Gastroesophageal sphincter (tissue), 4 donors: ENCODE data around the gene C19orf67. TPM values are rescaled to one million over a fixed set of nuclear protein-coding genes. Genes with fewer than 3 reads are reported as not detected.

Experiments used
- ATAC-seq: fragments of 150-250 bp; one replicate; pipeline ENCODE4 v1.9.1; 2016; ENCODE audit warnings: mild to moderate bottlenecking, moderate library complexity
- H3K27ac ChIP-seq, 4 donors: fragments of 200-600 bp; sonication (generic) in 3 of 4; 1 replicate in 3 of 4; 2 replicates in 1 of 4; pipeline ENCODE4 v1.5.1; 2016 to 2019
- H3K27me3 ChIP-seq: fragments of 200-600 bp; sonication (generic); one replicate; pipeline ENCODE4 v1.5.1; 2019
- H3K36me3 ChIP-seq, 2 donors: fragments of 200-600 bp; sonication (generic); one replicate each; pipeline ENCODE4 v1.5.1; 2019; ENCODE audit warnings: control low read depth in 1 of 2
- H3K4me1 ChIP-seq, 3 donors: fragments of 200-600 bp; sonication (generic); 1 replicate in 2 of 3; 2 replicates in 1 of 3; pipeline ENCODE4 v1.5.1; 2016 to 2019; ENCODE audit warnings: control low read depth in 2 of 3
- H3K4me3 ChIP-seq, 2 donors: fragments of 200-600 bp; sonication (generic); one replicate each; pipeline ENCODE4 v1.5.1; 2019; ENCODE audit warnings: mild to moderate bottlenecking in 1 of 2, moderate library complexity in 1 of 2
- H3K9me3 ChIP-seq, 3 donors: fragments of 200-600 bp; sonication (generic); one replicate each; pipeline ENCODE4 v1.5.1; 2017 to 2019; ENCODE audit warnings: control low read depth in 2 of 3
- CTCF ChIP-seq, 4 experiments: fragments of 200-600 bp in 2 of 4; fragments of 450-650 bp in 2 of 4; sonication (generic) in 1 of 4; IDR thresholded peaks; one replicate each; pipeline ENCODE4 v1.5.1; 2017 to 2019; ENCODE audit warnings: antibody characterized with exemption in 4 of 4, mild to moderate bottlenecking in 2 of 4, moderate library complexity in 2 of 4
- EP300 ChIP-seq: sonication (generic); formaldehyde crosslinking; IDR thresholded peaks from one replicate; pipeline ENCODE4 v1.6.1; 2017; ENCODE audit warnings: antibody characterized with exemption, mild to moderate bottlenecking
- POLR2A ChIP-seq, 2 donors: fragments of 450-650 bp; IDR thresholded peaks; one replicate each; pipeline ENCODE4 v1.6.1; 2017; ENCODE audit warnings: antibody characterized with exemption in 2 of 2, mild to moderate bottlenecking in 2 of 2, moderate library complexity in 1 of 2
- POLR2AphosphoS5 ChIP-seq: sonication (generic); formaldehyde crosslinking; IDR thresholded peaks from one replicate; pipeline ENCODE4 v1.6.1; 2017; ENCODE audit warnings: antibody characterized with exemption
- WGBS, 2 donors: methylation state at CpG; one replicate each; pipeline ENCODE4 v1.1.5; 2018; ENCODE audit warnings: low coverage in 1 of 2; 5-methylcytosine and 5-hydroxymethylcytosine counted together
- total RNA-seq, 4 donors: library from RNA; depleted of rRNA; stranded (reverse); fragments of >200 nt; gene quantifications; one replicate each; pipeline ENCODE4 v1.1.0, GENCODE V29; 2016

C19orf67 gene
- total RNA-seq, 4 donors from 2014 or later: not detected

GRCh38 chr19:14073261-14073924 lies 12.2 kb downstream of the C19orf67 start:
- peak overlapping the region; percentile 41 to 67 for H3K4me3 ChIP-seq
- no peaks in the 10 kb centered on the region for H3K36me3 ChIP-seq
- no peaks in the 10 kb centered on the region for H3K27me3 ChIP-seq
- H3K9me3 ChIP-seq: no peaks in the 10 kb centered on the region
- WGBS, 2 donors: no CpG with 5 or more reads among the region's 106 CpGs
- TF ChIP-seq CTCF (IDR thresholded peaks at IDR 0.05) (peak in 3 of 4 experiments; percentile 39 to 95 (median 86)), POLR2AphosphoS5 (peak; percentile 50), POLR2A (IDR thresholded peaks at IDR 0.05) (peak; percentile 53 to 72), EP300 (no peak)
- ATAC-seq: peak; percentile 71
- peaks cover 0 to 46% (median 19%) of the 10 kb centered on the region in 3 donors for H3K4me1 ChIP-seq
- H3K27ac ChIP-seq: peak overlapping the region; percentile 71 to 95 (median 90)

- no peaks in the 10 kb centered on the region for H3K27me3 ChIP-seq
- H3K9me3 ChIP-seq: no peaks in the 10 kb centered on the region
- no peaks in the 10 kb centered on the region for H3K36me3 ChIP-seq
- peaks cover 0 to 46% (median 19%) of the 10 kb centered on the region in 3 donors for H3K4me1 ChIP-seq
- no CpG with 5 or more reads among the region's 51 CpGs for WGBS, 2 donors
- H3K4me3 ChIP-seq: peak within 1 kb of the TSS; percentile 41 to 67
- H3K27ac ChIP-seq: peak within 1 kb of the TSS; percentile 71 to 95 (median 90)
- TF ChIP-seq CTCF (IDR thresholded peaks at IDR 0.05): no peak
- no peak for TF ChIP-seq POLR2A (IDR thresholded peaks at IDR 0.05)
- no peak for TF ChIP-seq POLR2AphosphoS5
- no peak for TF ChIP-seq EP300
- ATAC-seq: peak; percentile 8
Observed at GRCh38 chr19:14072535-14073260, 12.9 kb downstream of the C19orf67 start, which contains the start of gene MISP3. TSS of gene MISP3 (plus strand) at chr19:14072786. CDS start at chr19:14073310, 524 bp downstream.

GRCh38 chr19:14070268-14071050 lies 15.1 kb downstream of the C19orf67 start:
- H3K36me3 ChIP-seq: no peaks in the 10 kb centered on the region
- no peaks in the 10 kb centered on the region for H3K9me3 ChIP-seq
- TF ChIP-seq POLR2AphosphoS5 (no peak), EP300 (no peak), CTCF (IDR thresholded peaks at IDR 0.05) (no peak), POLR2A (IDR thresholded peaks at IDR 0.05) (no peak)
- no peaks in the 10 kb centered on the region for H3K27me3 ChIP-seq
- no peak overlapping the region for H3K27ac ChIP-seq
- WGBS, 2 donors: 98% methylated on average over 8 of the region's 43 CpGs; no CpG with 5 or more reads in 1 of the 2 donors
- H3K4me3 ChIP-seq: no peak overlapping the region
- H3K4me1 ChIP-seq: peaks cover 0 to 40% (median 16%) of the 10 kb centered on the region in 3 donors
- ATAC-seq: no peak

GRCh38 chr19:14066134-14066533 lies 19.4 kb downstream of the C19orf67 start:
- Histone ChIP-seq H3K27ac (no peak overlapping the region), H3K36me3 (no peaks in the 10 kb centered on the region), H3K4me1 (no peaks in the 10 kb centered on the region), H3K27me3 (peaks cover 21% of the 10 kb centered on the region), H3K4me3 (no peak overlapping the region), H3K9me3 (no peaks in the 10 kb centered on the region)
- TF ChIP-seq EP300: no peak
- TF ChIP-seq CTCF (IDR thresholded peaks at IDR 0.05): no peak
- TF ChIP-seq POLR2A (IDR thresholded peaks at IDR 0.05): no peak
- no peak for TF ChIP-seq POLR2AphosphoS5
- no peak for ATAC-seq
- 51 to 60% methylated on average over 2 of the region's 2 CpGs for WGBS, 2 donors
